Measurements from ENCODE around the gene PTPN18.

Gene PTPN18

GRCh38 chr2:130339885-130340745 lies 15.7 kb upstream of the PTPN18 start:
- DNase-seq (ENCODE audit: low spot score), result no peak

GRCh38 chr2:130341562-130342019 lies 14.3 kb upstream of the PTPN18 start:
- DNase-seq (ENCODE audit: low spot score), result no peak

GRCh38 chr2:130342020-130342532 lies 13.8 kb upstream of the PTPN18 start:
- DNase-seq (ENCODE audit: low spot score), result peak; percentile 98

- peak; percentile 96 for DNase-seq (ENCODE audit: low spot score)
These were observed 13.2 kb upstream of the PTPN18 start, which contains the start of gene IMP4 for GRCh38 chr2:130342533-130343275. Gene IMP4, plus strand, starts transcription at chr2:130342897. Its CDS starts 36 bp downstream, at chr2:130342933.

GRCh38 chr2:130344578-130344977 lies 11.3 kb upstream of the PTPN18 start:
- no peak for DNase-seq (ENCODE audit: low spot score)

GRCh38 chr2:130345091-130345490 lies 10.8 kb upstream of the PTPN18 start:
- no peak for DNase-seq (ENCODE audit: low spot score)

GRCh38 chr2:130345611-130346010 lies 10.2 kb upstream of the PTPN18 start:
- no peak for DNase-seq (ENCODE audit: low spot score)

- DNase-seq (ENCODE audit: low spot score), result no peak
These were observed 9.7 kb upstream of the PTPN18 start for GRCh38 chr2:130346041-130346740.

GRCh38 chr2:130346741-130347066 lies 9.2 kb upstream of the PTPN18 start:
- no peak for DNase-seq (ENCODE audit: low spot score)

- DNase-seq (ENCODE audit: low spot score), result no peak
These were observed 8.5 kb upstream of the PTPN18 start for GRCh38 chr2:130347220-130347925.

GRCh38 chr2:130349174-130349573 lies 6.7 kb upstream of the PTPN18 start:
- DNase-seq (ENCODE audit: low spot score), result no peak

- DNase-seq (ENCODE audit: low spot score), result no peak
These were observed 4.1 kb upstream of the PTPN18 start for GRCh38 chr2:130351711-130352110.

- no peak for DNase-seq (ENCODE audit: low spot score)
These were observed 3.6 kb upstream of the PTPN18 start for GRCh38 chr2:130352237-130352636.

- no peak for DNase-seq (ENCODE audit: low spot score)
These were observed 2.3 kb upstream of the PTPN18 start for GRCh38 chr2:130353291-130354138.

GRCh38 chr2:130354139-130354428 lies 1.8 kb upstream of the PTPN18 start:
- DNase-seq (ENCODE audit: low spot score), result no peak

GRCh38 chr2:130355172-130355577 lies 681 bp upstream of the PTPN18 start:
- DNase-seq (ENCODE audit: low spot score), result no peak

GRCh38 chr2:130357864-130358263 lies 2.0 kb downstream of the PTPN18 start:
- DNase-seq (ENCODE audit: low spot score), result no peak

GRCh38 chr2:130358420-130359350 lies 2.8 kb downstream of the PTPN18 start:
- no peak for DNase-seq (ENCODE audit: low spot score)

GRCh38 chr2:130359466-130359865 lies 3.6 kb downstream of the PTPN18 start:
- no peak for DNase-seq (ENCODE audit: low spot score)

- DNase-seq (ENCODE audit: low spot score), result no peak
These were observed 7.6 kb downstream of the PTPN18 start for GRCh38 chr2:130363479-130363878.
